Chondrocyte (in vitro differentiated cells): ENCODE results near the gene FERMT1. TPM values are rescaled to one million over a fixed set of nuclear protein-coding genes. Genes with fewer than 3 reads are reported as not detected.

Experiments used
- DNase-seq: peaks from one replicate; pipeline ENCODE4 v3.0.0; 2021; ENCODE audit warnings: mixed read lengths, low spot score
- H3K27ac Mint-ChIP-seq: one replicate; pipeline ENCODE4 v1.8.0; 2021; ENCODE audit warnings: mild to moderate bottlenecking, moderate library complexity, mixed read lengths; ENCODE audit not compliant: unreplicated experiment
- H3K27me3 Mint-ChIP-seq: 2 replicates; pipeline ENCODE4 v1.8.0; 2021; ENCODE audit warnings: low read depth, mixed read lengths
- H3K36me3 Mint-ChIP-seq: 2 replicates; pipeline ENCODE4 v1.8.0; 2021; ENCODE audit warnings: low read depth, mixed read lengths
- H3K4me1 Mint-ChIP-seq: 2 replicates; pipeline ENCODE4 v1.8.0; 2021; ENCODE audit warnings: low read depth, mild to moderate bottlenecking, mixed read lengths
- H3K4me3 Mint-ChIP-seq: one replicate; pipeline ENCODE4 v1.8.0; 2021; ENCODE audit warnings: mild to moderate bottlenecking, moderate library complexity, mixed read lengths; ENCODE audit not compliant: unreplicated experiment
- H3K9me3 Mint-ChIP-seq: 2 replicates; pipeline ENCODE4 v1.8.0; 2021; ENCODE audit warnings: low read depth, mixed read lengths
- total RNA-seq: library from RNA; stranded (reverse); gene quantifications from 3 replicates; pipeline ENCODE4 v1.2.1, GENCODE V29; 2021
- TF ChIP-seq, protein P1 (sequence below): fragments of 200-600 bp; sonication (generic); IDR thresholded peaks from 2 replicates; pipeline ENCODE4 v1.5.0; 2021; ENCODE audit warnings: antibody characterized with exemption, mild to moderate bottlenecking, moderate library complexity

FERMT1 gene
- total RNA-seq, 1 donor from 2014 or later = 0.52 TPM

GRCh38 chr20:6029538-6029937 is 93.3 kb downstream of the FERMT1 start:
- peaks cover 28% of the 10 kb centered on the region for H3K36me3 Mint-ChIP-seq
- DNase-seq = no peak
- H3K9me3 Mint-ChIP-seq = peaks cover 11% of the 10 kb centered on the region
- peaks cover 8% of the 10 kb centered on the region for H3K4me1 Mint-ChIP-seq
- H3K27me3 Mint-ChIP-seq = no peaks in the 10 kb centered on the region
- H3K4me3 Mint-ChIP-seq = no peak overlapping the region
- TF ChIP-seq, protein P1, sequence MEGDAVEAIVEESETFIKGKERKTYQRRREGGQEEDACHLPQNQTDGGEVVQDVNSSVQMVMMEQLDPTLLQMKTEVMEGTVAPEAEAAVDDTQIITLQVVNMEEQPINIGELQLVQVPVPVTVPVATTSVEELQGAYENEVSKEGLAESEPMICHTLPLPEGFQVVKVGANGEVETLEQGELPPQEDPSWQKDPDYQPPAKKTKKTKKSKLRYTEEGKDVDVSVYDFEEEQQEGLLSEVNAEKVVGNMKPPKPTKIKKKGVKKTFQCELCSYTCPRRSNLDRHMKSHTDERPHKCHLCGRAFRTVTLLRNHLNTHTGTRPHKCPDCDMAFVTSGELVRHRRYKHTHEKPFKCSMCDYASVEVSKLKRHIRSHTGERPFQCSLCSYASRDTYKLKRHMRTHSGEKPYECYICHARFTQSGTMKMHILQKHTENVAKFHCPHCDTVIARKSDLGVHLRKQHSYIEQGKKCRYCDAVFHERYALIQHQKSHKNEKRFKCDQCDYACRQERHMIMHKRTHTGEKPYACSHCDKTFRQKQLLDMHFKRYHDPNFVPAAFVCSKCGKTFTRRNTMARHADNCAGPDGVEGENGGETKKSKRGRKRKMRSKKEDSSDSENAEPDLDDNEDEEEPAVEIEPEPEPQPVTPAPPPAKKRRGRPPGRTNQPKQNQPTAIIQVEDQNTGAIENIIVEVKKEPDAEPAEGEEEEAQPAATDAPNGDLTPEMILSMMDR = no peak
- no peak overlapping the region for H3K27ac Mint-ChIP-seq

- Mint-ChIP-seq H3K4me3 (no peak overlapping the region), H3K27ac (no peak overlapping the region), H3K36me3 (peaks cover 30% of the 10 kb centered on the region), H3K9me3 (peaks cover 11% of the 10 kb centered on the region), H3K4me1 (peaks cover under 1% of the 10 kb centered on the region), H3K27me3 (no peaks in the 10 kb centered on the region)
- no peak for DNase-seq
- TF ChIP-seq, protein P1 = no peak
Measured at GRCh38 chr20:6028818-6029217, 94.0 kb downstream of the FERMT1 start.

GRCh38 chr20:6026051-6026450 is 96.8 kb downstream of the FERMT1 start:
- H3K4me1 Mint-ChIP-seq = no peaks in the 10 kb centered on the region
- TF ChIP-seq, protein P1 = no peak
- peaks cover 28% of the 10 kb centered on the region for H3K36me3 Mint-ChIP-seq
- H3K27me3 Mint-ChIP-seq = no peaks in the 10 kb centered on the region
- H3K9me3 Mint-ChIP-seq = peaks cover 11% of the 10 kb centered on the region
- H3K27ac Mint-ChIP-seq = no peak overlapping the region
- DNase-seq = no peak
- no peak overlapping the region for H3K4me3 Mint-ChIP-seq

Other genes with a start within 250 kb of the FERMT1 start
- not detected in 3 replicates for gene CHGB, start 211.5 kb downstream of the FERMT1 start, total RNA-seq
- gene TRMT6, start 172.5 kb downstream of the FERMT1 start, total RNA-seq = 9.3 to 11.4 TPM (median 9.7 TPM) in 3 replicates
- gene MCM8, start 172.4 kb downstream of the FERMT1 start, total RNA-seq = 4.2 to 9.2 TPM (median 5.0 TPM) in 3 replicates
- gene CRLS1, start 116.9 kb downstream of the FERMT1 start, total RNA-seq = 36.9 to 46.0 TPM (median 39.7 TPM) in 3 replicates
- not detected in 3 replicates for gene LRRN4, start 69.0 kb downstream of the FERMT1 start, total RNA-seq